Adipocyte (in vitro differentiated cells): ENCODE data around the gene SLTM.
"Not testable (repeated sequence)": the region's sequence is repeated elsewhere in the genome, so short reads cannot be mapped to it uniquely, and the experiment has no call there.

Source experiments
- DNase-seq: peaks from one replicate; pipeline ENCODE4 v3.0.0-alpha.2; 2015; ENCODE audit warnings: low read depth
- H3K27me3 ChIP-seq: replicated peaks from 2 replicates; pipeline ENCODE4 v1.7.0; 2013; ENCODE audit warnings: mild to moderate bottlenecking, low read length, moderate library complexity; ENCODE audit not compliant: control insufficient read depth, insufficient read depth
- H3K36me3 ChIP-seq: 2 replicates; pipeline ENCODE4 v1.7.0; 2013; ENCODE audit warnings: low read length, mild to moderate bottlenecking, moderate library complexity; ENCODE audit not compliant: control insufficient read depth, insufficient read depth, severe bottlenecking
- H3K4me1 ChIP-seq: 2 replicates; pipeline ENCODE4 v1.7.0; 2013; ENCODE audit warnings: mild to moderate bottlenecking, low read length, moderate library complexity; ENCODE audit not compliant: control insufficient read depth, insufficient read depth
- H3K4me3 ChIP-seq: 2 replicates; pipeline ENCODE4 v1.7.0; 2013; ENCODE audit warnings: mild to moderate bottlenecking, low read length, moderate library complexity
- H3K9ac ChIP-seq: 2 replicates; pipeline ENCODE4 v1.7.0; 2013; ENCODE audit warnings: mild to moderate bottlenecking, low read length, moderate library complexity
- H3K9me3 ChIP-seq: 2 replicates; pipeline ENCODE4 v1.7.0; 2013; ENCODE audit warnings: mild to moderate bottlenecking, low read length, moderate library complexity; ENCODE audit not compliant: control insufficient read depth

SLTM gene

DNA sequence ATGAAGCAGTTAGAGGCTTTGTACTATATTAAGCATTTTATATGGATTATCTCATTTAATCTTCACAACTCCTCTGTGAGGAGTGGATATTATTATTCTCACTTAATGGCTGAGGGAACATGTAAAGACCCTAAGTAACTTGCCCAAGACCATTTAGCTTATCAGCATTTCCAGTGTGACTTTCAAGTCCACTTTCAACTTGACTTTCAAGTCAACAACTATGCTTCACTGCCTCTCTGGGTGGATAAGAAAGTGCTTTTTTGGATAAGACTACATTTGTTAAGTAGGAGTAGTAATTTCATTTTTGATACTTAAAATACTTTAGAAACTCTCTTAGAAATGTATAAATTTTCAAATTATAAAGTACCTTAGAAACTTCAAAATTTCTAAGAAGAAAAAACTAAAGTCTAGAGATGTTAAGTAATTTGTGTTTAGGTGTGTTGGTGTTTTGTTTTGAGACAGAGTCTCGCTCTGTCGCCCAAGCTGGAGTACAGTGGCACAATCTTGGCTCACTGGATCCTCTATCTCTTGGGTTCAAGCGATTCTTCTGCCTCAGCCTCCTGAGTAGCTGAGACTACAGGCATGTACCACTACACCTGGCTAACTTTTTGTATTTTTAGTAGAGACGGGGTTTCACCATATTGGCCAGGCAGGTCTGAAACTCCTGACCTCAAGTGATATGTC, 90.6 kb downstream of the SLTM start:
- Histone ChIP-seq H3K36me3 (peaks cover 13% of the 10 kb centered on the region), H3K4me1 (no peaks in the 10 kb centered on the region), H3K27me3 (no peaks in the 10 kb centered on the region), H3K4me3 (no peak overlapping the region), H3K9ac (no peak overlapping the region), H3K9me3 (no peaks in the 10 kb centered on the region)
- no peak for DNase-seq

DNA sequence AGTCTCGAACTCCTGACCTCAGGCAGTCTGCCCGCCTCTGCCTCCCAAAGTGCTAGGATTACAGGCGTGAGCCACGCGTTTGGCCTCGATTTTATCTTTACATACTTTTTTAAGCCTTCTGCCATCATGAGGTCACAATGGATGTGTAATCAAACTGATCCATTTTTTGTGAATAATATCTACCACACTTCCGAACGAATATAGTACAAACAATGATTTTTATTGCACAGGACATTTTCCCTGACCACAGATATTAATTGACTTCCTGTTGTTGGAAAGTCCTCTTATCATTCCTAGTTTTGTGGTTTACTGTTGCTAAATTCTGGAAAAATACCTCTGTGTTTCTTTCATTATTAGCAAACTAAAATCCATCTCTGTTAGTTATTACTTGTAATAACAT, 93.4 kb downstream of the SLTM start:
- Histone ChIP-seq H3K9me3 (no peaks in the 10 kb centered on the region), H3K9ac (no peak overlapping the region), H3K4me1 (no peaks in the 10 kb centered on the region), H3K4me3 (no peak overlapping the region), H3K36me3 (peaks cover 3% of the 10 kb centered on the region), H3K27me3 (no peaks in the 10 kb centered on the region)
- DNase-seq, result no peak

- H3K9ac ChIP-seq, result no peak overlapping the region
- no peaks in the 10 kb centered on the region for H3K4me1 ChIP-seq
- H3K4me3 ChIP-seq, result no peak overlapping the region
- no peak for DNase-seq
- peaks cover 3% of the 10 kb centered on the region for H3K36me3 ChIP-seq
- H3K9me3 ChIP-seq, result no peaks in the 10 kb centered on the region
- H3K27me3 ChIP-seq, result no peaks in the 10 kb centered on the region
These were observed 94.0 kb downstream of the SLTM start for GRCh38 chr15:58839485-58839884.

- not testable (repeated sequence) for H3K9ac ChIP-seq, H3K27me3 ChIP-seq, DNase-seq, H3K9me3 ChIP-seq, H3K4me3 ChIP-seq, H3K4me1 ChIP-seq
- H3K36me3 ChIP-seq, result peaks cover 14% of the 10 kb centered on the region
These were observed 99.6 kb downstream of the SLTM start for GRCh38 chr15:58833681-58834426.

GRCh38 chr15:58830556-58830955, 102.9 kb downstream of the SLTM start:
- no peaks in the 10 kb centered on the region for H3K27me3 ChIP-seq
- H3K36me3 ChIP-seq, result peaks cover 25% of the 10 kb centered on the region
- no peaks in the 10 kb centered on the region for H3K9me3 ChIP-seq
- no peak overlapping the region for H3K9ac ChIP-seq
- no peak overlapping the region for H3K4me3 ChIP-seq
- DNase-seq, result peak; percentile 36
- peaks cover 5% of the 10 kb centered on the region for H3K4me1 ChIP-seq
